ENCODE measurements around the gene PARD3.

DNA sequence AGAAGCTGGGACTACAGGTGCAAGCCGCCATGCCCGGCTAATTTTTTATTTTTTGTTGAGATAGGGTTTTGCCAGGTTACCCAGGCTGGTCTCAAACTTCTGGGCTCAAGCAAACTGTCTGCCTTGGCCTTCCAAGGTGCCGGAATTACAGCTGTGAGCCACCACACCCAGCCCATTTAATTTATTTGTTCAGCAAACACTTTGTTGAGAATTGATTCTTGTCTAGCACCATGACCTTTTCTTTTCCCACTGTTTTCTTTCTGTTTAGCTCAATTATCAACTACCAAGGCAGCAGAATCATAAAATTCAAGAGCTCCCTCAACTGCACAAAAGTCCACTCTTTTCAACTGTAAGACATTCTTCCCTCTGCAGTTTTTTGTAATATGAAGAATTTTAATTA is 47.8 kb upstream of the PARD3 start:
- no peak for TF ChIP-seq CTCF (IDR thresholded peaks at IDR 0.05)
- no peak for TF ChIP-seq POLR2A (IDR thresholded peaks at IDR 0.05)
